Amniotic epithelial cell (primary cell): ENCODE results near the gene CHD9NB.
"Not testable (repeated sequence)": the region's sequence is repeated elsewhere in the genome, so short reads cannot be mapped to it uniquely, and the experiment has no call there.

Experiments
- DNase-seq: peaks from one replicate; pipeline ENCODE4 v3.0.0-alpha.2; 2010; ENCODE audit warnings: low read depth

Gene CHD9NB

DNA sequence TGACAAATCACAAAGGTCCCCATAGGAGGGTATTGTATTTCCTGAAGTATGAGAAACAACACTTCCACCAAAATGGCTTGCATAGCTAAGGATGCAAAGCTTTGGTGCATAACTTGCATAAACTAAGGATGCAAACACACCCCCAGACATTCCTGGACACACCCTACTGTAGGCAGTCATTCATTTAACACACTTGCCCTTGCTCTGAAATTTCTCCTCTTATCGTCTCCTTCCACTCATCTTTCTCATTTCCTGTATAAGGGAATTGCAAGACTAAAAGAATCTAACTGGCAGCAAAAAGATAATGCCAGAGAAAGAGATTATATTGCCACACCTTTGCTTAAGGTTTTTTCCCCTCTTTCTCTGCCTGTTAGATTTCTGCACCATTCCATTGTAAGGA lies 30.4 kb upstream of the CHD9NB start:
- peak; percentile 85 for DNase-seq

DNA sequence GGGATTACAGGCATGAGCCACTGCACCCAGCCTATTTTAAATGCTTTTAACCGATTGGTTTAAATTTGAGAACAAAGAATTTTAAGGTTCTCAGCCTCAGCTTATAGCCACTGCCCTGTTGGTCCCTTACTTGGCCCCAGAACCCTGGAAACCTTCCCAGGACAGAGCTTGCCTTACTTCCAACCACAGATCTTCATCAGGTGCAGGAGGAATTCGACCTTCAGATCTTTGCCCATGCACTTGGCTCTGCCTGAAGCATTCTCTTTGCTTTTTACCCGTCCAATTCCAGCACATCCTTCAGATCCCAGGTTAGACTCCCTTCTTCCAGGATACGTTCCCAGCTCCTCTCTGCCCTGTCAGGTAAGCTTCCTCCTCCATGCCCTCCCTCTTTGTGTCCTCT lies 29.8 kb upstream of the CHD9NB start:
- no peak for DNase-seq

DNA sequence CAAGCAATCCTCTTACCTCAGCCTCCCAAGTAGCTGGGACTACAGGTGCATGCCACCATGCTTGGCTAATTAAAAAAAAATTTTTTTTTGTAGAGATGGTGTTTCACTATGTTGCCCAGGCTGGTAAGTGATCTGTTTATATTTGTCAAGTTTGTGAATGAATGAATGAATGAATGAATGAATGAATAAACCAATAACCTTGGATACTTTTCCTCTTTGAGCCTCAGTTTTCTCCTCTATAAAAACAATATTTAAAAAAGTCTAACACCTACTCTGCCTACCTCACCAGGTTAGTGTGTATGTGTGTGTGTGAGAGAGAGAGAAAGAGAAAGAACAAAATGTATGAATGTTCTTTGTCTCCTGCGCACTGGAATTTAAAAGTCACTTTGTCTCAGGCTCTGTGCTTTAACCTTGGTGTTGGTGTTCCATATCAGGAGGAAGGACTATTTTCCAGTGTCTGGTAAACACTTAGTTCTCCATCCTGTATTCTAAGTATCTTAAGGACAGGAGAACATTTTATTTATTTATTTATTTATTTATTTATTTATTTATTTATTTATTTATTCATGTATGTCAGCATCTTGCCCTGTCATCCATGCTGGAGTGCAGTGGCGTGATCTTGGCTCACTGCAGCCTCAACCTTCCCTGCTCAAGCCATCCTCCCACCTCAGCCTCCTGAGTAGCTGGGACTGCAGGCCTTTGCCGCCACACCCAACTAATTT lies 29.1 kb upstream of the CHD9NB start:
- no peak for DNase-seq

DNA sequence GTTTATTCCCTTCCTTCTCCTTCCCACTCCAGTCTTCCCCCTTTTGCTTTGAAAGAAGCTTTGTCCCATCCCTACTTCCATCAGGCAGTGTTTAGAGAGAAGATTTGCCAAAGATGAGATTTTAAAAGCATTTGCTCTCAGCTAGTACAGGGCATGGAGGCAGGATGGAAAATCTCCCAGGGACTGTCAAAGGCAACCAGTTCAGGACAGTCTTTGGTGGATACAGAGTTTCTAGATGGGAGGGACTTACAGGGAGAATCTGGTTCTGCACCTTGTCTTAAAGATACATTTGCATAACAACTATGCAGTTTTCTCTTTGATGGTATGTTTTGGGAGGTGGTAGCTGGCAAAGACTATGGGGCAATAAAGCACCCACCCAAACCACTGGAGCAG lies 28.3 kb upstream of the CHD9NB start:
- no peak for DNase-seq

DNA sequence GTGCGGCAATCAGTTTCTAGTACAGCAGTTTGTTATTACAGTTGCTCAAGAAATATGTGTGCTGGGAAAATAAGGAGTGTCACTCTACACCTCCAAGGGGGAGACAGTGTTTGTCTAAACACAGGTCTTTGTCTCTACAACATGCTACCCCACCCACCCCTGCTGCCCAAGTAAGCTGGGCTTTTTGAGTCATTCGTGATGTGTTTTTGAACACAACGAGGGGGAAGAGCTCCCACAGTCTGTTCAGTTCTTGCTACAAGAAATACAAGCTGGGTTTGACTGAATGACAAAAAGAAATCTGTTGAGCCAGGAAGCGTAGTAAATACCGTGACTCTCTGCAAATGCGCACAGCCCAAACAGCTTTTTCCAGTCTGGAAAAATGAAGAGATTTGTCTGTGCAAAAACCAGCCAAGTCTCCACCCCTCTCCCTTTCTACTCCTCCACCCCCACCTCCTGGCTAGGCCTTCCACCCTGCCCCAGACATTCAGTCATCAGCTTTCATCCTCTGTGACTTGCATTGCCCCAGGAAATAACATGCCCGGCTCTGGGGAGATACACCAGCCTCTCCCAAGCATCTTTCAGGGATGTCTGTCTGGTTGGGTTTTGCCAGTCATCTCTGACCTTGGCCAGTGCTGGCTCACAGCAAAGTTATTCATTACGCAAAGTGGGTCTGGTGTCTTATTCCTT lies 27.8 kb upstream of the CHD9NB start:
- peak; percentile 97 for DNase-seq

DNA sequence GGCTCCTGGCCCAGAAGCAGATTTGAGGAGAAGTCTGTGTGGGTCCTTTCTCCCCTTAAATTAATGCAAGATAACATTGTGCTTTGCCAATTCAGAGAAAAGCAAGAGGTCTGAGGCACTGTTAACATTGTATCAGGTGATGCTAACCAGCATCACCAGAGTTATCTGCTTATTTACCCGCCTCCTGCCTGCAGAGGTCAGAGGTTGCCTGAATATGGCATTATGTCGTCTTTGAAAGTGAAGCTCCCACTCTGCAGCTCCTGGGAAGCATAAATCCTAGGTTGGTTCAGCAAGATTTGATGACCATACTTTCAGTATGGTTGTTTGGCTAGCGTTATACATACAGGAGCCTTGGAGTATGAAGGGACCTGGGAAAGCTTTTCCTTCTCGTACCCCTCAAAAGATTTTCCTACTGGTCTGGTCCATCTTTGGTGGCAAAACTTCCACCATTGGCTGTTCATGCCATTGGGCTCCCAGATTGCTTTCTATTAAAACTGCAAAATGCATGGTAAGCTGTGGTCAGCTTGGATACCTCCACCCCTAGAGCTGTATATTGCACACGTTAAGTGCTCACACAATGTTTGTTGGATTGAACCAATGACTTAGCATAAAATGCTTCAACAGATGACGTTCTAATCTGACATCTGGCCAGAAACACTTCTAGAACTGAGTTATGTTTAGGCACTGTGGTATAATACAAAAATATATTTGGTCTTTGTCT lies 26.2 kb upstream of the CHD9NB start:
- DNase-seq, result peak; percentile 51

DNA sequence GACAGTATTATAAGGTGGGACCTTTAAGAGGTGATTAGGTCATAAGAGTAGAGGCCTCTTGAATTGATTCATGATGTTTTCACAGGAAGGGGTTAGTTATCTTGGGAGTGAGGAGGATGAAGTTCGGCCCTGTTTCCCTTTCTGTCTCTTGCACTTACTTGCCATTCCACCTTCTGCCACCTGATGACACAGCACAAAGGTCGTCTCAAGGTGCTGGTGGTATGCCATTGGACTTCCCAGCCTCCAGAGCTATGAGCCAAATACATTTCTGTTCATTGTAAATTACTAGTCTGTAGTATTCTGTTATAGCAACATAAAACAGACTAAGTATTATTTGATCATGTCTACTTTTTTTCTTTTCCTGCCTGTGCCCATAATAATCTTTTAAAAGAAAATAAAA lies 25.6 kb upstream of the CHD9NB start:
- DNase-seq, result no peak

DNA sequence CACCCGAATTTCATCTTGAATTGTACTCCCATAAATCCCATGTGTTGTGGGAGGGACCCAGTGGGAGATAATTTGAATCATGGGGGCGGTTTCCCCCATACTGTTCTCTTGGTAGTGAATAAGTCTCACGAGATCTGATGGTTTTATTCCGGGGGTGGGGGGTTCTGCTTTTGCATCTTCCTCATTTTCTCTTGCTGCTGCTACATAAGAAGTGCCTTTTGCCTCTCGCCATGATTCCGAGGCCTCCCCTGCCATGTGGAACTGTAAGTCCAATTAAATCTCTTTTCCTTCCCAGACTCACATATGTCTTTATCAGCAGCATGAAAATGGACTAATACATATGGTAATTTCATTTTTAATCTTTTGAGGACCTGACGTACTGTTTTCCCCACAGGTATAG lies 22.8 kb upstream of the CHD9NB start:
- not testable (repeated sequence) for DNase-seq

DNA sequence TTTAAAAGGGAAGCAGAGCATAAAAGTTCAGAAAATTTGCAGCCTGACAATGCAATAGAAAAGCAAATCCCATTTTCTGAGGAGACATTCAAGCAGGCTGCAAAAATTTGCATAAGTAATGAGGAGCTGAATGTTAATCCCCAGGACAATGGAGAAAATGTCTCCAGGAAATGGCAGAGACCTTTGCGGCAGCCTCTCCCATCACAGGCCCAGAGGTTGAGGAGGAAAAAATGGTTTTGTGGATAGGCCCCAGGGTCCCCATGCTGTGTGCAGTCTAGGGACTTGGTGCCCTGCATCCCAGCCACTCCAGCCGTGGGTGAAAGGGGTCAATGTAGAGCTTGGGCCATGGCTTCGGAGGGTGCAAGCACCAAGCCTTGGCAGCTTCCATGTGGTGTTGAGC lies 21.6 kb upstream of the CHD9NB start:
- DNase-seq, result not testable (repeated sequence)

DNA sequence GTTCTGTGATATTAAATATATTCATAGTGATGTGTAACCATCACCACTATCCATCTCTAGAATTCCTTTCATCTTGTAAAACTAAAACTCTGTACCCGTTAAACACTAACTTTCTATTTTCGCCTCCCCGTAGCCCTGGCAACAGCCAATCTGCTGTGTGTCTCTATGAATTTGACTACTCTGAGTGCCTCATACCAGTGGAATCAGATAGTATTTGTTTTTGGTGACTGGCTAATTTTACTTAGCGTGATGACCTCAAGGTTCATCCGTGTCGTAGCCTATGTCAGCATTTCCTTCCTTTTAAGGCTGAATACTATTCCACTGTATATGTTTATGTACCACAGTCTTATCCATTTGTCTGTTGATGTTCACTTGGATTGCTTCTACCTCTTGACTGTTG lies 20.3 kb upstream of the CHD9NB start:
- no peak for DNase-seq

DNA sequence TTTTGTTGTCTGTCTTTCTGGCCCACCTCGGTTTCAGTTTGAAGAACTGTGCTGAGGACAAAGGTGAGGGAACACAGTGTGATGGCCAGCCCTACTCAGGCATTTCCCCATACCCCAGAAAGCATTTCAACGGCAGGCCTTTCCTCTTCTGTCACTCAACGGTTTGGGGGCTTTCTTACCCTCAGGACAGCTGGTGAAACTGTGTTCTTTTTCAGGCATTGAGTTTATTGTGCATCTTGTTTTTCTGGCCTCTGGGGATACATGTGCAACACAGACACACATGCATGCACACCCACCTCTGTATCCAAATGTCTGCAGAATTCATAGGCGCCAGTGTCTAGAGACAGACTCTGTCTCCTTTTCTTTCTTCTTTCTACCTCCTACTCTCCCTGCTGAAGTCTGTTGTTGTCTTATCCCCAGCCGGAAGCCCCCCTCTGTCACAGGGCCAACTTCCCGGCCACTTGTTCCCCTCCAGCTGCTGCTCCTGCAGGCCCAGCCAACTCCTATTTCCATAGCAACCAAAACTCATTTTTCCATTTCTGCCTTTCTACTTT lies 19.1 kb upstream of the CHD9NB start:
- DNase-seq, result no peak

DNA sequence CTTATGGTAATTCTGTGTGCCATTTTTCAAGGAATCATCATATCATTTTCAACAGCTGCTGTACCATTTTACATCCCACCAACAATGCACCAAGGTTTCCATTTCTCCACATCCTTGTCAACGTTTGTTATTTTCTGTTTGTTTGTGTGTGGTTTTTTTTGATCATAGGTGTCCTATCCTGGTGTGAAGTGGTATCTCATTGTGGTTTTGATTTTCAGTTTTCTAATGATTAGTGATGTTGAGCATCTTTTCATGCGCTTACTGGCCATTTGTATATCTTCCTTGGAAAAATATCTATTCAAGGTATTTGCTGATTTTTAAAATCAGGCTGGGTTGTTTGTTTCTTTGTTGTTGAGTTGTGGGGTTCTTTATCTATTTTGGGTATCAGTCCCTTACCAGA lies 17.1 kb upstream of the CHD9NB start:
- no peak for DNase-seq

DNA sequence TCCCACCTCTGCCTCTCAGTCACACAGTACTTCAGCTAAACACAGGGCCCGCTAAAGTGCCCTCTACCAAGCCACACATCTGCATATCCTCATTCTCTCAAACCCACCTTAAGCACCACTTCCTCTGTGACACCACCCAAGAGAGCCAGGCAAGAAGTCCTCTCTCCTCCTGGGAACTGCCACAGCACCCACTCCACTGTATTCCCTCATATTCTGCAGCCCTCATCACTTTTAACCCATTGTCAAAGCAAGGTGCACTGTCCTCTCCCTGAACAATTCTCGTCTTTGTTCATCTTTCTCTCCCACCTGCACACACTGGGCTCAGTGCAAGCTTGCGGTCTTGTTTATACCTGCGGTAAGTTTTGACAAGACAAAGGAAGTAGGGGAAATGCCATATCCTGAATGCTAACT lies 15.7 kb upstream of the CHD9NB start:
- DNase-seq, result no peak

DNA sequence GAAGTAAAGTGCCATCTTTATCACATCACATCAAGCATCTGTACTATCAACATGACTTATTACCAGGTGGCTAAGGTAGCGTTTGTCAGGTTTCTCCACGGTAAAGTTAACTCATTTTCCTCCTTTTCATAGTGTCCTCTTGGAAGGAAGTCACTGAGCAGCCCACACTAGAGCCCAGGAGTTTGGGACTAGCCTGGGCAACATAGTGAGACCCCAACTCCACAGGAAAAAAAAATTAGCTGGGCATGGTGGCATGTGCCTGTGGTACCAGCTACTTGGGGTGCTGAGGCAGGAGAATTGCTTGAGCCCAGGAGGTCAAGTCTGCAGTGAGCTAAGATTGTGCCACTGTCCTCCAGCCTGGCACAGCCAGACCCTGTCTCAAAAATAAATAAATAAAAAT lies 15.0 kb upstream of the CHD9NB start:
- DNase-seq, result no peak

DNA sequence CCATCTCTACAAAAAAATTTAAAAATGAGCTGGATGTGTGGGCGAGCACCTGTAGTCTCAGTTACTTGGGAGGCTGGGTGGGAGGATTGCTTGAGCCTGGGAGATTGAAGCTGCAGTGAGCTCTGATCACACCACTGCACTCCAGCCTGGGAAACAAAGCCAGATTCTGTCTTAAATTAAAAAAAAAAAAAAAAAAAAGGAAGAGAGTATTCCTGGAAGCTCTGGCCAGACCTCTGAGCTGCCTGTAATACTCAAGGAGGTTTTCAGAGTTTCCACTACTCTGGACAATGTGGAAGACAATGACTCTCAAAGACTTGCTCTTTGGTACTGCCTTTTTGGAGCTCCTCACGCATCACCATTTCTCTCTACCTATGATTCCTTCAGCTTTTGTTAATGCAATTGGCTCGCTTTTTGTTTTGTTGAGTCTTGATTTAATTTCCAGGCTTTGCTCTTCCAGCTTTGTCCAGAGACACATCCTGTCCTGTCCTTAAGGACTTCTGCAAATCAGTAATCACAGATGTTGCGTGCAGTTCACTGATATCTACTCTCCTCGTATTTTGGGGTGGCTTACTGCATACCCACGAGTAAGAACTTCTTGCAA lies 12.9 kb upstream of the CHD9NB start:
- DNase-seq, result no peak

DNA sequence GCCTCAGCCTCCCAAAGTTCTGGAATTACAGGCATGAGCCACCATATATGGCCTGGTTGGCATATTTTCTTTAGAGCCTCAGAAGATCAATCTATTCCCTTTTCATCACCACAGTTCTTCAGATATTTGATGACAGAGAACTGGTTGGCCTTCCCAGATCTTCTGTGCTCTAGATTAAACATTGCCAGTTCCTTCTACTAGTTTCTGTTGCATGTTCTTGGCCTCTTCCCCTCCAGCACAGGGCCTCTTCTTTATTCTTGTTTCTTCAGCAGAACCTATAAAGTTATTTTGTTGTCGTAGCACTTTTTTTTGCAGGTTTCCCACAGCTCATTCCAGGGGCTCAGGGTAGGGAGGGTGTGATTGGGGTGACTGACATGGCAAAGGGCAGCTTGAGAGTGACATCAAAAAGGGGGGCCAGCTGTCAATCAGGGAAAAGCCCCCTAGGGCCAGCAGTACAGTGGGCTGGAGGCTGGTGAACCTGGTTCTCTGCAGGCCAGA lies 11.4 kb upstream of the CHD9NB start:
- no peak for DNase-seq

DNA sequence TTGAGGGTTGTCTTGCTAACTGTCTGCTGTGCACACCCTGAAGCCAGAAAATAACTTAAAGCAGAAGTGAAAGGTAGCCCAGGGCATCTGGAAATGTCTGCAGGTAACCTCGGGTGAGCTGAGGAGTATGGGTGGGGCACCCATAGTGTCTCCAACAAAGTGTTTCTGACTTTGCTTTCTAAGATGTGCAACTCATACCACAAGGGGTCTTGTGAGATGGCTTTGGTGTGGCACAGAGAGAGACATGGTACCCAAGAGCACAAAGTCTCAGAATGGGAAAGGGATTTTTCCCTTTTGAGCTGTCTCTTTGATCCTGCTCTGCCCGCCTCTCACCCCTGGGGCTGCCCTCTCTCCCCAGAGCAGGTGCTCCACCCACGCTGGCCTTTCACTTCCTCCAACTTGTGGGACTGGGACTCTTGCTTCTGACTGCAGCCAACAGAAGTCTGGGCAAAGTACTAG lies 9.0 kb upstream of the CHD9NB start:
- no peak for DNase-seq

DNA sequence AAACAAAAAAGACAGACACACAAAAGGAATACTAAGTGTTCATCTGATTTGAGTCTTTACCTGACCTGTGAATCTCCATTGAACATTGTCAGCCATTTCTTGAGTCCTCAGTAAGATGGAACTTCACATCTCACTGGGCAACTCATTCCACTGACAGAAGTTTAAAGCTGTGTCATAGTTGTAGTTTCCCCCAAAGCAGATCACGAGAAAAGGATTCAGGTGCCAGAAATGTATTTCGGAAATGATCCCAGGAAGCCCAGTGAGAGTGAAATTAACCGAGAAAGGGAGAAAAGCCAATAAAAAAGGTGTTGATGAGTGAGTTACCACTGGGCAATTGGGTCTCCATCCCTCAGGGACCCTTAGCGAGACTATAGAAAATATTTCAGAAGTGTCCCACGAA lies 8.6 kb upstream of the CHD9NB start:
- no peak for DNase-seq

DNA sequence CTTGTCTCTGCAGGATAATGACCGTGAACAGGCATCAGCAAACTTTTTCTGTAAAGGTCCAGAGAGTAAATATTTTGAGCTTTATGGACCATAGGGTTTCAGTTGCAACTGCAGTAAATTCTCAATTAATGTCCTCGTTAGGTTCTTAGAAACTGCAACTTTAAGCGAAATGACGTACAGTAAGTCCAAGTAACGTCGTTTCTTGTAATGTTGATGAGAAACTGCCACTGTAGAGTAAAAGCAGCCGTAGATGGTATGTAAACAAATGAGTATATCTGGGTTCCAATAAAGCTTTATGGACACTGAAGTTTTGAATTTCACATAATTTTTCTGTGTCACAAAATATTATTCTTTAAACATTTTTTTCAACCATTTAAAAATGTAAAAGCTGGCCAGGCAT lies 7.0 kb upstream of the CHD9NB start:
- DNase-seq, result no peak

DNA sequence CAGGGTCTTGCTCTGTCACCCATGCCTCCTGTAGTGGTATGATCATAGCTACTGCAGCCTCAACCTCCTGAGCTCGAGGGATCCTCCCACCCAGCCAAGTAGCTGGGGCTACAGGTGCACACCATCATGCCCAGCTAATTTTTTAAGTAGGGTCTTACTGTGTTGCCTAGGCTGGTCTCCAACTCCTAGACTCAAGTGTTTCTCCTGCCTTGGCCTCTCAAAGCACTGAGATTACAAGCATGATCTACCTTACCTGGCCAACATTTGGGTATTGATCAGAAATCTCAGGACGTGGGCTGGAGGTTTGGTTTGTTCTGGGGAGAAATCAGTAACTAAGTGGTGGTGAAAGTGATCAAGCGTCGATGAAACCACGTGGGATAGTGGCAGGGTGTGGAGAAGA lies 6.2 kb upstream of the CHD9NB start:
- no peak for DNase-seq

DNA sequence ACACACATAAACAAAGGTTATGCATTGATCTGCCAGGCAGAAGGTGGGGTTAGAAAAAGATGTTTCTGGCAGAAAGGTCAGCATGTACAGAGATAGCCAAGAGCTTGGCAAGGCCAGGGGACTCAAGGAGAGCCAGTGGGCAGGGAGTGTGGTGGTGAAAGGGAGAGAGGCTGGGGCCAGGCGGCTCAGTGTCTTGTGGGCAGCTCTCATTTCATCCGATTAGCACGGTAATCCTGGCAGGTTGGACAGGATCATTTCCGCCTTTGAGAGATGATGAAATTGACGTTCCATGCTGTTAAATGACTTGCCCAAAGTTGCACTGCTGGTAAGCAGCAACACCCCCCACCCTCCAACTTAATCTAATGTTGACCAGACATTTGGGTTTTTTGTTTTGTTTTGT lies 5.7 kb upstream of the CHD9NB start:
- peak; percentile 29 for DNase-seq

DNA sequence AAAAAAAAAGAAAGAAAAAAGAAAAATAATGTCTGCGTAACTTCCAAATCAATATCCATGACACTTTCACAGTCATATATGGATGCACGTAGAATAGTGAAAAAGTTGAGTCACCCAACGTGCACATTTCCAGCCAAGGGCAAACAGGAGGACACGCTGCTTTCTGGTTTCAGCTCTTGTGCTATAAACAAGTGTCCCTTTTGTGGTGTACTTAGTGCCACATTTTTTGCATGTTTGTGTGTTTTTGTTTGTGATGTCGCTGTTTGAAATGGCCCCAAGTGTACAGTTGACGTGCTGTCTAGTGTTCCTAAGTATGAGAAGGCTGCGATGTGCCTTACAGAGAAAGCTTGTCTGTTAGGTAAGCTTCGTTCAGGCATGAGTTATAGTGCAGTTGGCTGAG lies 5.0 kb upstream of the CHD9NB start:
- DNase-seq, result no peak
